SK-MEL-5 (cell line): ENCODE results near the gene SALL4. TPM values are rescaled to one million over a fixed set of nuclear protein-coding genes. Genes with fewer than 3 reads are reported as not detected.
"Not testable (repeated sequence)": the region's sequence is repeated elsewhere in the genome, so short reads cannot be mapped to it uniquely, and the experiment has no call there.

Experiments
- DNase-seq: peaks from one replicate; pipeline ENCODE4 v3.0.0-alpha.2; 2016; ENCODE audit warnings: low read depth, low spot score
- in situ Hi-C: cut with HindIII; loops from 2 replicates; pipeline ENCODE4 v1.10.0; 2016; ENCODE audit warnings: low sequenced_read_pairs, high pct_unique_total_duplicates, low pct_unique_long_range_greater_than_20kb
- polyA plus RNA-seq, 2 experiments: library from polyadenylated mRNA; depleted of rRNA; stranded (reverse); fragments of >200 nt; gene quantifications; 2 replicates each; pipeline ENCODE4 v1.2.3, GENCODE V29; 2015
- total RNA-seq: library from RNA; depleted of rRNA; stranded (reverse); fragments of >200 nt; shearing (Covaris generic); gene quantifications from 2 replicates; pipeline ENCODE4 v1.2.3, GENCODE V29; 2014; rRNA removed

SALL4 gene
- 0.40 and 0.64 TPM in 2 replicates for total RNA-seq
- 0.08 and 0.28 TPM in 2 replicates for polyA plus RNA-seq (2015; cell fraction: cytosol; rRNA removed)
- 10.0 and 14.7 TPM in 2 replicates for polyA plus RNA-seq (2015; cell fraction: nucleus; rRNA removed)

- in situ Hi-C loops, result no loop called here
- no peak for DNase-seq
Measured at GRCh38 chr20:51802170-51802751, at the start of gene SALL4. SALL4 (minus strand) TSS chr20:51802521; CDS start chr20:51802408, 113 bp downstream.

DNA sequence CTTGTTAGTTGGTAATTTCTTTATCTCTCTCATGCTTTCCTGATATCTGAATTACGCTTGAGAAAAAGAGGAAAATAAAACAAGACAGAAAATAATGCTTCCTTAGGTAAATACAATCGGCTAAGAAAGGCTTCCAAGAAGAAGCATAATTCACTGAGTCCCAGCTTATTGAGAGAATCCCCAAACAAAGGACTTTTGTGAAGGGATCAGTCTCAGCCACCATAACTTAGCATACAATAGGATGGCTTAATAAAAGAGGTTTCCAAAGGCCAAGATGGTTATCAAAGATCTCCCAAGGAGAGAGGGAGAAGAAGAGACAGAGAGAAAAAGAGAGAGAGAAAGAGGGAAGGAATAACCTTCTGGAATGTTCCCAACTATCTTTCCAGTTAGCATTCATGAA is 46.0 kb upstream of the SALL4 start:
- DNase-seq, result no peak
- in situ Hi-C loops, result no loop called here

GRCh38 chr20:51840865-51841264 is 38.5 kb upstream of the SALL4 start:
- in situ Hi-C loops, result no loop called here
- DNase-seq, result no peak

DNA sequence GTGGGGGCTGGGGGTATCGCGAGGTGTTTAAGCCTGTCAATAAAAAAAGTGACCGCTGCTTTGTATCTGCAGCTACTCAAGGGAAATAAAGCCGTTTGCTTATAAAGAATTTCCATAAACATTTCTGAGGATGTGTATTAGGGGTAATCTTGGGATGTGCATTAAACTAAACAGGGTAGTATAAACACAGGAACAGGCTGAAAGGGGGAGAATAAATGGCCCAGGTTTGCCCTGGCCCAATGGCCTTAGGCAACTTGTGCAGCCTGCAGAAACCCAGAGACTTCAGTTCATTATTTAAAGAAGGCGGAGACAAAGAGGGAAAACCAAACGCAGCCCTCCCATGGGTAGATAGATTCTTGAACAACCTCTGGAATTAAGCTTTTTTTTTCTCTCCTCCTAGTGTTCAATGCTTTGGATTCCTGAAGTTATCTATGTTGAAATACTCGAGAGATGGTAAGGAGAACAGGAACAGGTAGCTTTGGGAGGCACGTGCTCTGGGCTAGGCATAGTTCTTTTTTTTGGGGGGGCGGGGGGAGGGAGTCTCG is 35.6 kb upstream of the SALL4 start:
- DNase-seq, result no peak
- in situ Hi-C loops, result no loop called here

DNA sequence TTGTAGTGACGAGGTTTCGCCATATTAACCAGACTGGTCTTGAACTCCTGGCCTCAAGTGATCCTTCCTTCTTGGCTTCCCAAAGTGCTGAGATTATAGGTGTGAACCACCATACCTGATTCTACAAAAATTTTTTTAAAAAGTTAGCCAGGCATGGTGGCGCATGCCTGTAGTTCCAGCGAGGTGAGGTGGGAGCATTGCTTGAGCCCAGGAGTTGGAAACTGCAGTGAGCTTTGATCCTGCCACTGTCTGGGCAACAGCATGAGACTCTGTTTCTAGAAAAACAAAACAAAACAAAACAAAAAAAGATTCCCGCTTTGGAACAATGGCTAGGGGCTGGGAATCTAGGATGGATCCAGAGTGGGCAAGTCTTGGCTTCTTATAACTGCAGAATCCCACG is 35.1 kb upstream of the SALL4 start:
- in situ Hi-C loops, result no loop called here
- no peak for DNase-seq

DNA sequence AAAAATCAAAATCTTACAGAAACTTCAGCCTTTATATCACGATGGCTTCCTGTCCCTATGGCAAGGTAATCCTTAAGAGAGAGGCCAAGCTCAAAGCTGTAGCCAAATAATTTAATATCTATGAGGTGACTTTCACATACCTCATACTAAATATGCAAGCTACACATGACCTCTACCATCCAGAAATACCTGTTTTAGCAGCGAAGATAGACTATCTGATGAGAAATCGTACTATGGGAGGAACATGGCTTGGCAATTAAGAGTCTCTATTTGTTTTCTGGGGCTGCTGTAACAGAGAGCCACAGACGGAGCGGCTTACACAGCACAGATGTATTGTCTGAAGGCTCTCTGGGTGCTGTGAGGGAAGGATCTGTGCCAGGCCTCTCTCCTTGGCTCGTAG is 31.0 kb upstream of the SALL4 start:
- in situ Hi-C loops, result no loop called here
- DNase-seq, result no peak

- in situ Hi-C loops, result no loop called here
- DNase-seq, result no peak
Measured at GRCh38 chr20:51832276-51832675, 30.0 kb upstream of the SALL4 start.

DNA sequence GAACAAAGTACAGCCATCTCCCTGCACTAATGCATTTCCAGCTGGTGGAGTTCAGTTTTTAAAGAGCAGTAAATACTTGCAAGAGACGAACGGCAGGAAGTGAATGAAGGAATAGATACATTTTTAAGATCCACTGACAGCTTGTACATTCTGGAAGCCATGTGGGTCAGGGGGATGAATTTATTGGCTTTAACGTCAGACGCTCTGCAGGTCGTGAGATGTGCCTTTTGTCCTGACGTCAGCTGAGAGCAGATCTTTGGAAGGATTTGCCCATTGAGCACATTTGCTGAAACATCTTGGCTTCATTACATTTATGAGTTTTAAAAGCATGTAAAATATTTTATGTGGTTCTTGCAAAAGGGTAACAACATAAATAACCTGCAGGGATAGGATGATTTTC is 29.5 kb upstream of the SALL4 start:
- in situ Hi-C loops, result no loop called here
- no peak for DNase-seq

DNA sequence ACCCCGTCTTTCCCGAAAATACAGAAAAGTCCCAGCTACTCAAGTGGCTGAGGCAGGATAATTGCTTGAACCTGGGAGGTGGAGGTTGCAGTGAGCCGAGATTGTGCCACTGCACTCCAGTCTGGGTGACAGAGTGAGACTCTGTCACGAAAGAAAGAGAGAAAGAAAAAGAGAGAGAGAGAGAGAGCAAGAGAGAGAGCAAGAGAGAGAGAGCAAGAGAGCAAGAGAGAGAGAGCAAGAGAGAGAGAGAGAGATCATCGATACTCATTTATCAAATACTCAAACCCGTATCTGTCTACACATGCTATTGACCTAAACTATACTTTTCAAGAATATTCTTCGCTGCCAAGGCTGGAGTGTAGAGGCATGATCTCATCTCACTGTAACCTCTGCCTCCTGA is 28.2 kb upstream of the SALL4 start:
- no peak for DNase-seq
- in situ Hi-C loops, result no loop called here

DNA sequence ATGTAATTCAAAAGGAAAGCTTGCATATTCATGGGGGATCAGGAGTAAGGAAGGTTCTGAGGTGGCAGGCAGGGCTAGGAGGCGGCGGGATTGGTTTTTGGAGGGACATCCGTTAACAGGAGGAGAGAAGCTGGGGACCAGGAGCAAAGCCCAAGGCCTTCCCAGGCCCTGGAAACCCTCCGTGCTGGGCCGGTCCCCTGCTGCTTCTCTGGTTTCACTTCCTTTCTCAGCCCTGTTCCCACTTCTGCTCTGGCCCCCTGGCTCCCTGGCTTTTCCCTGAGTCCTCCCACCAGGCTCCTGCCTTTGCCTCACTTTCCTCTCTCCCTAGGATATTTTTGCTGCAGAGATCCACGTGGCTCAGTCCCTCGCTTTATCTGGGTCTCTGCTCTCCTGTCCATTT is 26.4 kb upstream of the SALL4 start:
- no peak for DNase-seq
- in situ Hi-C loops, result no loop called here

GRCh38 chr20:51826372-51826771 is 24.1 kb upstream of the SALL4 start:
- no peak for DNase-seq
- in situ Hi-C loops, result no loop called here

DNA sequence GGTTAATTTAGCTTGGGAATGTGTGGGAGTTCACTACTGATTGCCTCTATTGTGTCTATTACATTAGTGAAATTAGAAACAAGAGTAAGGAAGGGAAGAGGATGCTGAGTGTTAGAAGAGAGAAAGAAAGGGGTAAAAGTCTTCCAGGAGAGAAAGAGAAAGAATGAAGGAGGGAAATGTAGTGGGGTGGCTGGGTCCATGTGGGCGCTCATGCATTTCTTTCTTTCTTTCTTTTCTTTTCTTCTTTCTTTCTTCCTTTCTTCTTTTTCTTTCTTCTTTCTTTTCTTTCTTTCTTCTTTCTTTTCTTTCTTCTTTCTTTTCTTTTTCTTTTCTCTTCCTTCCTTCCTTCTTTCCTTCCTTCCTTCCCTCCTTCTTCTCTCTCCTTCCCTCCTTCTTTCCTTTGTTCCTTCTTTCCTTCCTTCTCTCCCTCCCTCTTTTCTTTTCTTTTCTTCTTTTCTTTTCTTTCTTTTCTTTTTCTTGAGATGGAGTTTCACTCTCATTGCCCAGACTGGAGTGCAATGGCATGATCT is 16.2 kb upstream of the SALL4 start:
- in situ Hi-C loops, result no loop called here
- DNase-seq, result no peak

DNA sequence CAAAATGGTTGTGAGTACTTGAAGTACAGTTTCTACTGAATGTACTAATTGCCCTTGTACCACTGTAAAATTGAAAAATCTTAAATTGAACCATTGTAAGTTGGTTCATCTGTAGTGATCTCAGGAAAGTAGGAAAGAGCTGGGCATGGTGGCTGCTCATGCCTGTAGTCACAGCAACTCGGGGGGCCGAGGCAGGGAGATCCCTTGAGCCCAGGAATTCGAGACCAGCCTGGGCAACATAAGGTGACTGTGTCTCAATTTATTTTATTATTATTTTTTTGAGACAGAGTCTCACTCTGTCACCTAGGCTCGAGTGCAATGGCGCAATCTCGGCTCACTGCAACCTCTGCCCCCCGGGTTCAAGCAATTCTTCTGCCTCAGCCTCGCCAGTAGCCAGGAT is 14.5 kb upstream of the SALL4 start:
- DNase-seq, result not testable (repeated sequence)

DNA sequence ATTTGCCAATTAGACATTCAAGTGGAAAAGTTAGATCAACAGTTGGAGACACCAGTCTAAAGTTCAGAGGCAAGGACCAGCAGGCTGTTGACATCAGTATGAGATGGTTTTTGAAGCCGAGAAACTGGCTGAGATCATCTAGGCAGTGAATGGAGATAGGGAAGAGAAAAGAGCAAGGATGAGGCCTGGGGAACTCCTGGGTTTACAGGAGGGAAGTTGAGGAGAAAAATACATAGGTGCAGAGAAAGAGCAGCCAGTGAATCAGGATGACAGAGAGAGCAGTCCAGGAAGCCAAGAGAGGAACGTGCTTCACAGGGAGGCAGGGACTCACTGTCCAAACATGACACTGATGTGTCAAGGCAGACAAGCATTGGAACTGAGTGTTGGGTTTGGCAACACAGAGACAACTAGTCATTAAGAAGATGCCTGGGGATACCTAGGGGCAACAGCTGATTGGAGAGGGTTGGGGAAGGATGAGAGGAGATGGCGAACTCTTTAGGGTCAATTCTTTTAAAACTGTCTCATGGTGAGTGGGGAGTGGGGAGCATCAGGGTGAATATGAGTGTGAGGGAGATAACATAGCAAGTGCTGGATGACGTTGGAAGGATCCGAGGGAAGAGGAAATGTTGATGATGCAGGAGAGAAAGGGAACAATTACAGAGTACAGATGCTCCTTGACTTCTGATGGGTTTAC is 13.2 kb upstream of the SALL4 start:
- no peak for DNase-seq
- in situ Hi-C loops, result no loop called here

More for the DNA sequence above, 14.5 kb upstream of the SALL4 start:
- in situ Hi-C loops, result not testable (repeated sequence)

DNA sequence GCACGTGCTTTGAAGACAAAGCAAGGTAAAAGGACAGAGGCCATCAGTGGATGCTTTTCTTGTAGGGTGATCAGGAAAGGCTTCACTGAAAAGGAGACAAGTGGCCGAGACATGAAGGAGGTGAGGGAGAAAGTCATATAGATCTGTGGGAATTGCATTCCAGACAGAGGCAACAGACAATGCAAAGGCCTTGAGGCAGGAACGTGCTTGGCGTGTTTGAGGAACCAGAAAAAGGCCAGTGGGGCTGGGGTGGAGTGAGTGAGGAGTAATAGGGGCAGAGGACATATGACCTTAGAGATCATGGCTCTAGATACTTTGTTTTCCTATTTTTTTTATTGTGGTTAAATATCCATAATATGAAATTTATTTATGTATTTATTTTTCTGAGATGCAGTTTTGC is 10.5 kb upstream of the SALL4 start:
- no peak for DNase-seq
- in situ Hi-C loops, result no loop called here

DNA sequence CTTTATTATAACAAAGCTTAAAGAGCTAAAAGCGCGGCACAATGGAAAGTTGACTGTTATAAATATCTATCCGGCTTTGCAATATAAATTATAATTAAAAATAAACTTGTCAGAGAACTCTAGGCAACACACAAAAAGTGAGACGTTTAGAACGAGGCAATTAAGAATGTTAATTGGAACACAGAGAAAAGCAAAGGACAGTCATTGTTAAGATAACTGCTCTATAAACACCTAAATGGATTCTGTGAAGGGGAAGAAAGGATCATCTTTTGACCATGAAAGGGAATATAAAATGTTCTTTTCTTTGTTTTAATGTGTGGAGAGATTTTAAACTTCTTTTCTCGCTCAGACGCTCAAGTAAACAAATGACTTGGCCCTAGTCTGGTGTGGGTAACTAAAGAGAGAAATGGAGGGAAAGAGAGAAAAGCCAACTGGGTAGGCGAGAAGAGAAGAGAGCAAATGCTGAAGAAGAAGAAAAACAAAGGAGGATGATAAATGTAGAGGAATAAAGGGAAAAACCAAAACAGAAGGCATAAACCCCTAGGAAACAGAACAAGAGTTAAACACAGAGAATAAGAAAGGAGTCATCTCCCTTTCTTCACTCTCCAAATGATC is 9.3 kb upstream of the SALL4 start:
- no peak for DNase-seq
- in situ Hi-C loops, result no loop called here

GRCh38 chr20:51811042-51811355 is 8.7 kb upstream of the SALL4 start:
- in situ Hi-C loops, result no loop called here

DNA sequence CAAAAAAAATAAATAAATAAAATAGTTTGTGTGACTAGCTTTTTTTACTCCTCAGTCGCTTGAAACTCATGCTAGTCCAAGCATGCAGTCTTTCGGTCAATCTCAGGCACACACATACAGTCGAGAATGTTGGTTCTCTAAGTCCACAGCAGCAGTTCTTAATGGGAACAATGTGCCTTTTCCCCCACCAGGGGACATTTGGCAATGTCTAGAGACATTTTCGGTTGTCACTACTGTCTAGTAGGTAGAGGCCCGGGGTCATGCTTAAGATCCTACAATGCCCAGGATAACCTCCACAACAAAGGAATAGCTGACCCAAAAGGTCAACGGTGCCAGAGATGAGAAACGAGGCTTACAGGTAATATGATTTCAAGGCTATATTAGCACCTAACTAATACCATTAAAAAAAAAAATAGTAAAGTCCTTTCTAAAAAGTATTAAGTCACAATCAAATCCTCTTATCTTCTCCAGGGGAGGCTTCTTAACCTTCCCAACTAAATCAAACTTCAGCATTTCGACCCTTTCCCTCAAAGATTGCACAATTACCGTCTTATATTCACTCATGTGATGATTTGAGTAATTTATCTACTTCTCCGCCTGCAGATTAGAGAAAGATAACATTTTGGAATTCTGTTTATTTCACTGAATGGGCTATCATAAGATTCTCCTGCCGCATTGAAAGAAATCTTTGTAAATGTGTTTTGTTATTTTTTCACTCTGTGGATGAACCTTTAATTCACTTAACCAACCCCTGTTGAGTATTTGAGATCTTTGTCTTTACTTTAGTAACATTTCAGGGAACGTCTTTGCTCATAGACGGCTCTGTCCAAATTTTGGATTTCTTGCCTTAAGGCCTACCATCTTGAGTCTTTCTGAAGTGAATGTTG is 8.1 kb upstream of the SALL4 start:
- in situ Hi-C loops, result no loop called here
- no peak for DNase-seq

More at GRCh38 chr20:51811042-51811355, 8.7 kb upstream of the SALL4 start:
- DNase-seq, result no peak
